Stimulated activated CD8-positive, alpha-beta memory T cell treated with anti-CD3 and anti-CD28 coated beads, Interleukin-7, amount 100 ng/mL, for 48 hours (primary cell): Measurements from ENCODE around the gene ZMAT5.

Source experiments
- DNase-seq, 2 donors: peaks; one replicate each; pipeline ENCODE4 v3.0.0-alpha.2; 2020; ENCODE audit warnings: low read depth in 1 of 2; ENCODE audit errors: extremely low read depth in 1 of 2

The ZMAT5 gene

DNA sequence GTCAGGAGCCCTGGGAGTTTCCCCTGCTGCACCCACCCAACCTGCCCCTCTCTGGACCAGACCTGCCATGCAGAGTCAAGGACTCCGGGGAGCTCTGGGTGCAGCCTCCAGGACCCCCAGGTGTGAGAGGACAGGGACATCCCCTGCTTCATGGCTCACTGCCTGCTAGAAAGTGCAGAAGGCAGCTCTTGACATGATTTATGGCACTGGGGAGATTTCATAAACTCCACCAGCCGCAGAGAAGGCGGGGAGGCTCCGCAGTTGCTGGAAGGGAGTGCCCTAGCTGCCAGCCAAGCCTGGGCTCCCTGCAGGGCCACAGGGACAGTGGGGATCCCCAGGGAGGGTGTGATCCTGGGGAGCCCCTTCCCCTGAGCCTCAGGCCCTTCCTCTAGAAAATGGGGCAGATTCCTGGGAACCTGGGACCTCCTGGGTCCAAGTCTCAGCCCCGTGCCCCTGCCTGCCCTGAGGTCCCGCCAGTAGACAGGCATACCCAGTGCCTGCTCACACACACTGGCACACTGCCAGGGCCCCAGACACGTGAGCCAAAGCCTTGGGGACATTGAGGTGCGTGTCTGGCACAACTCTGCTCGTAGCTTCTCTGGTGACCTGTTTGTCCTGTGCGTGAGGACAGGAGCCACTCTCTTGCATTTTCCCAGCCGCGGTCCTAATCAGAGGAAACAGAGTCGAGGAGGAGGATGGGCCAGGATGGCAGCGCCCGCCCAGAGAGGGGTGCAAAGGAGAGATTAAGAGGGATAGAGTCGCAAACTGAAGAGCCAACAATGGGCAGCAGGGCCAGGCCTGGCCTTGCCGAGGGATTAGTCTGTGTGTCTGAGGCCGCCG is 33.2 kb downstream of the ZMAT5 start:
- no peak for DNase-seq

DNA sequence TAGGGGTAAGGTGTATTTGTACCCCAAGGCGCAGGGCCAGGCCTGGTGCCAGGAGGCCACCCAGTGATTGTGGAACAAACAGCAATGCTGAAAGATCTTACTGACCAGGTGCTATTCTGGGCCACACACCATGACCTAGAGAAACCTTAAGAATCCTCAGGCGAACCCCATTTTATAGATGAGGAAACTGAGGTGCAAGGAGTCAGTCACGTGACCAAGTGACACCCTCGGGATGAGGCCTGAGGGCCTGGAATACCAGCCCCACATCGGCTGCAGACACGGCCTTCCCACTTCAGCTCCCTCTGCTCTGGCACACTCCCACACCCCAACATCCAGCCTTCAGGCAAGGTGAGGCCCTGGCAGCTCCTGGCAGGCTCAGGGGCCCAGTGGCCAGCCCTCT is 33.9 kb downstream of the ZMAT5 start:
- DNase-seq = no peak

DNA sequence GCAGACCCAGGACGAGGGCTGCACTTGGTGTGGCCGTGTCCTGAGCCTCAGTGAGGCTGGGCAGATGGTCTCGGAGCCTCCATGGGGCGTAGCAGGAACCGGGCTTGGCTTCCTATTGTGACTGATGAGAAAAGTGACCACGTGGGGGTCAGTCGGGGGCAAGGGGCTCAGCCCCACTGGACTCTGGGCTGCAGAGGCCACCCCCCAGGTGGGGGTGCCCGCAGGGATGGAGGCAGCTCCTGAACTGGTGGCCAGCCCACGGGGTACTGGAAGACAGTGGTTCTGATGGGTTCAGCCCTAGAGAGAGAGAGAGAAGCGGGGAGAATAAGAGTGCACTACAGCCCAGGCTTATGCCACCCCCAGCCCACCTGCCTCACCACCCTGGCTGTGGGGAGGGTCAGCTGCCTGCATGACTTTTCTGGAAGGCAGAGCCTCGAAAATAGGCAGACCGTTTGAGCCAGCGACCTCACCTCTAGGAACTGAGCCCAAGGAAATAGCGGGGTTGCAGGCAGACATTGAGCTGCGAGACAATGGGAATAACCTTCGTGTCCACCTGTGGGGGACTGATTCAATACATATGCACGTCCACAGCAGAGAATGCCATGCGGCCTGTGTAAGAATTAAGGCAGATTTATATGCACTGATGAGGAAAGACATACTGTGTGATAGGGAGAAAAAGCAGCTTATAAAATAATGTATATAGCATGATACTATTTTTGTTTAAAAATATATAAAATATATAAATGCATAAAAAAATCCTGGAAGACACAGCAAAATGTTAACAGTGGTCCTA is 35.6 kb downstream of the ZMAT5 start:
- DNase-seq = no peak

DNA sequence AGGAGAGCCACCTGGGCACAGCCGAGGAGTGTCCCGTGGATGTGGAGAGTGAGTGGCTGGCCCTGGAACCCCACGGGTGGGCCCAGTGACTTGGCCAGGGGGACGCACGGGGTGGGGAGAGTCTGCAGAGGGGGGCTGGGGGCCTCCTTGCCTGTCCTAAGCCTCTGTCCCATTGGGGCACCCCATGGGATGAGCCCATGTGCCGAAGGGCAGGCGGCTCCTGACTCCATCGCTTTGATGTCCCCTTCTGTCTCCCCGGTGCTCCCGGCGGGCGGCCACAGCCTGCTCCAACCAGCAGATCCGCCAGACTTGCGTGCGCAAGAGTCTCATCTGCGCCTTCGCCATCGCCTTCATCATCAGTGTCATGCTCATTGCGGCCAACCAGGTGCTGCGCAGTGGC is 37.6 kb downstream of the ZMAT5 start:
- DNase-seq = no peak

DNA sequence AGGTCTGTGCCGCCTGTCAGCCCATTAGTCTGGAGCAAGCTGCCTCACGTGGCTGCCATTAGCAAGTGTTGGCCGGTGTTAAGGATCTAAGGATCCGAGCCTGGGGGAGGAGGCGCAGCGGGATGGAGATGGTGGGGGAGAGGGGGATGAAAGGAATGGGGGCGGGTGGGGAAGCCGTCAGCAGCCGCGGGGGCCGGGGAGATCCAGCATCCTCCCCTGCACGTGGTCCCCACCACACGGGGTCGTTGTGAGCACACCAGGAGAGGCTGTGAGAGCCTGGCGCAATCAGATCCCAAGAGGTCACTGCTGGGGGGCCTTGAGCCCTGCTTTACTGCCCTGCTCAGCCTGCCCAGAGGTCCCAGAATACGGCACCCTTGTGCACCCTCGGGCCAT is 39.7 kb downstream of the ZMAT5 start:
- no peak for DNase-seq

DNA sequence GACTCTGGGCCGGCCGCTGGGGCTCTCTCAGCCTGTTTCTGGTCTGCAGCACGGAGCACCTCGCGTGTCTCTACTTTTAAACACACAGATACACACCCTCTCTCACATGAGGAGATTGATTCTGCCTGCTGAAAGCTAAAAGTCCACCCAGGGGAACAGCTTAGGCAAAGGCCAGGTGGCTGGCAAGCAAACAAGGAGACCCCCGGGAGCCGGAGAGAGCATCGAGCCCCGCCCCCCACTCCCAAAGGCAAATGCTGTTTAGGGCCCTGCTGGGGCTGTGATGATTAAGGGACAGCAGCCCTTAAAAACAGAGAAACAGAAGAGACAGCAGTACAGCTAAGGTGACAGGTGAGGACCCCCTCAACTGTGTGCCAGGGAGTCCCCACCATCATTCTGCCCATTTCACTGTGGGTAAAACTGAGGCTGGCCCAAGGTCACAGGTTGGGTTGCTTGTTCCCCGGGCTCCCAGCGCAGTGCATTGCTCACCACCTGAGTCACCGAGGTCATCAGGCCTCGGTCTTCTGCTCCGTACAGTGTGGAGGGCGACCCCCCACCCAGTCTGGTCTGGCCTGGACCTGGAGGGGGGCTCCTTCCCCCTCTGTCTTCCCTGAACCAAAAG is 40.2 kb downstream of the ZMAT5 start:
- no peak for DNase-seq

DNA sequence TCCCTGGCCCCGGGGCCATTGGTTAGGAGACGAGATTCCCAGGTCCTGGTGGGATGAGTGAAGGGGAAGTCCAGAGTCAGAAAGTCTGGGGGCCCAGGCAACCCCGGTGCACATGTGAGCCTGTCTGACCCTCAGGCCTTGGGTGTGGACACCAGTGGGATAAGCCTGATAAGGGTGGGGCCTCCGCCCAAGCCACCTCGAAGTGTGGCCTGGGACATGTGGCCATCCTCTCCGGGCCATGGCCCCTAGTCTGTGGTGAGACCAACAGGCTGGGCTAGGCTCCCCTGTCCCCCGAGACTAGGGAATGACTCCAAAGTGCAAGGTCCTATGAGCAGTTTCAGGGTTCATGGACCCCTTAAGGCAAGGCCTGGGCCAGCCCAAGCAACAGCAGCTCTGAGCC is 40.7 kb downstream of the ZMAT5 start:
- no peak for DNase-seq

DNA sequence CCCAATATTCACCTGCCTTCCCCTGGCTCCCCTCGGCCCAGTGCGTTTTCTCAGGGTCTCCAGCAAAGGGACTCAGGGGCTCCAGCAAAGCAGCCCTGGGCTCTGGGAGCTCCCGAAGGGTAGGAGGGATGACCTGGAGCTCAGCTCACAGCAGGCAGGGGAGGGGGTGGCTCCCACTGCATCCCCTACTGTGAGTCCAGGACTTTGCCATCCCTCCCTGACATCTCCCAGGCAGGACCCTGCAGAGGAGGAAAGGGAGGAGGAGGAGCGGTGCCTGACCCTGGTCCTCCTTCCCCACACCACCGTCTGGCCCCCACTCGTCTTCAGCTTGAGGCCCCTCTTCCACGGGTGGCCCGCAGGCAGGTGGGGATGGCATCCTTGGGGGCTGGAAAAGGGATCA is 42.0 kb downstream of the ZMAT5 start:
- no peak for DNase-seq

DNA sequence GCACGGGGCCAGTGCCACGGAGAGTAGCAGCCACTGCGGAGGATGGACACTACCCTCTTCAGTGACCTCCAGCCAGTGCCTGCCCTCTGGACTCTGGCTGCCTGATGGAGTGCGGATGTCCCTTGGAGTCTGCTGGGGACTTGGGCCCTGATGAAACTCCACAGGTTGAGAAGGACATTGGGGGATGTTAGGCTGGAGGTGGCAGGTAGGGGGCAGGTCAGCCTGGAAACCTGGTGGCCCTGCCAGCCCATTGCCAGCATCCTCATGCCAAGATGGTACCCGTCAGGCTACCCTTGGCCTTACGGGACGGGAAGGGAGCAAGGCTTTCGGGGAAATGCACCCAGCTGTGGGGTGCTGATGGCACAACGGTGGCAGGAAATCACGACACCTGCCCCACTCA is 43.0 kb downstream of the ZMAT5 start:
- DNase-seq = no peak

DNA sequence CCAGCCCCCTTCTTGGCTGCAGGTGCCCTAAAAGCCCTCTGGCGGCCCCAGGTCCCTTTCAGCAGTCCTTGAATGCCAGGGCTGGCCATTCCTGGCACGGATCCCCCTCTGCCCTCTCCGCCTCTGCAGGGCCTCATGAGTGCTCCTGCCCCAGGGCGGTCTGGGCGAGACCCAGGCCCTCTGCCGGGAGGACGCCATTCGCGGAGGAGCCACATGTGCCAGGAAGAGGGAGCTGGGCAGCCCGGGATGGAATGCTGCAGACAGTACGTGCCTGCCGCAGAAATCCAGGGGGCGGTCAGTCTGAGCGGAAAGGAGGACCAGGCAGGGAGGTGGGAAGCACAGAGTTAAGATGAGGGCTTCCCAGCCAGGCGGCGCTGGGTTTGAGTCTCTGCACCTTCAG is 44.2 kb downstream of the ZMAT5 start:
- DNase-seq = no peak

DNA sequence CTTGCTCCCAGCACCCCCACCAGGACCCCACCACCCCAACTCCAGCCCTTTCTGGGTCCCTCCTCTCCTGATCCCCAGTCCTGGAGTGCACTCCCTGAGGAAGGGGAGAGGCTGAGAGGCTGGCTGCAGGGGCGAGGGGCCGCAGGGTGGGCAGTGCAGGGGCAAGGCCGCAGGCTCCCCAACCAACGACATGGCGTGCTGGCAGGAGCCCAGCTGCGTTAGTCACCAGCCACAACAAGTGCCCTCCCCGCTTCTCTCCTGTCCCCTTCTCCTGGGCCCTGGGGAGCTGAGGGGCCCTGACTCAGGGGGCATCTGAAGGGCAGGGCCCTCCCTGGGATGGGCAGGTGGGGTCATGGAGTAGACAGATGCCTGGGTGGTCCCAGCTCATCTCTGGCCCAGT is 44.7 kb downstream of the ZMAT5 start:
- no peak for DNase-seq

DNA sequence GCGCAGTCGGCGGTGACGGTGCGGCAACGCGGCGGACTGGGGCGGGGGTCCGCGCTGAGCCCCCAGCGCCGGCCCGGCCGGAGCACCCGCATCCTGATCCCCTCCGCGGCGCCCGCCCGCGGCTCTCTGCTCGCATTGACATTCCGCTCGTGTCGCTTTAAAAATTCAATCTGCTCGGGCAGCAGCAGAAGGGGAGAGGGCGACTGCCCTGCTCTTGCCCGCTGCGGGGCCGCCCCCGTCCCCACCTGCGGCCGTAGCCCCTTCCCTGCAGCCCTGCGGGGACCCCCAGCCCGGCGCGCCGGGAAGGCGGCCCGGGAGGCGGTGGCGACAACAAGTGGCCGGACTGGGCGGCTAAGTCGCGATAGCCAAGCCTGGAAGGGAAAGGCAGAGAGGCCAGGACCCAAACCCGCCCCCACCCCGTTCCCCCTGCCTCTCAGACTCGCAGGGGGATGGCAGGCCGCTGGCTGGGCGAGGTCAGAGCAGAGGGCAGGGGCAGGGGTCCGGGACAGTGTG is 45.9 kb downstream of the ZMAT5 start:
- DNase-seq = no peak

DNA sequence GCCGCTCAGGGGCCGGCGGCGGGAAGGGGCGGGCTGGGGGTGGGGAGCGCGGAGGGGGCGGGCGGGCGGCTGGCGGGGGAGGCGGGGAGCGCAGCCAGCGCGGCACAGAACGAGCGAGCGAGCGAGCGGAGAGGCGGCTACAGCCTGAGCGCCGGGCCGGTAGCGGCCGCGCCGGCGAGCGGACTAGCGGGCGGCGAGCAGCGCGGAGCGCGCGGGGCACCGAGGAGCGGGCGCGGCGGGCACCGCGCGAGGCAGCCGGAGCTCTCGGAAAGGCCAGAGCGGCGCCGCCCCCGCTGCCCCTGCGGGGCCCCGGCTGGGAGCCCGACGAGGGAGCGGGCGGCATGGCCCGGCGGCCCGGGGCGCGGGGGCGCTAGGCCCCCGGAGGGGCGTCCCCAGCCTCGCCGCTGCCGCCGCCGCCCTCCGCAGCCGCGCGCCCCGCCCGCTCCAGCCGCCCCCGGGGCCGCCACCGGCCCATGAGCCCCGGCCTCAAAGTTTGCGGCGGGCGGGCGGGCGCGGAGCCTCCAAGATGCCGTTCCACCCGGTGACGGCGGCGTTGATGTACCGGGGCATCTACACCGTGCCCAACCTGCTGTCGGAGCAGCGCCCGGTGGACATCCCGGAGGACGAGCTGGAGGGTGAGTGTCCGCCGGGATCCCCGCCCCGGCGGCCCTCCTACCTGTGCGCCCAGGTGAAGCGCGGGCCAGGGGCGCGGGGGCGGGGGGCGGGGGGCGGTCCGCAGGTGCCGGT is 46.7 kb downstream of the ZMAT5 start, which contains the start of gene CABP7:
Gene CABP7, plus strand, starts transcription at position 105 of the 747 bp plus-strand sequence. Its CDS starts 422 bp downstream, at position 527.
- no peak for DNase-seq

DNA sequence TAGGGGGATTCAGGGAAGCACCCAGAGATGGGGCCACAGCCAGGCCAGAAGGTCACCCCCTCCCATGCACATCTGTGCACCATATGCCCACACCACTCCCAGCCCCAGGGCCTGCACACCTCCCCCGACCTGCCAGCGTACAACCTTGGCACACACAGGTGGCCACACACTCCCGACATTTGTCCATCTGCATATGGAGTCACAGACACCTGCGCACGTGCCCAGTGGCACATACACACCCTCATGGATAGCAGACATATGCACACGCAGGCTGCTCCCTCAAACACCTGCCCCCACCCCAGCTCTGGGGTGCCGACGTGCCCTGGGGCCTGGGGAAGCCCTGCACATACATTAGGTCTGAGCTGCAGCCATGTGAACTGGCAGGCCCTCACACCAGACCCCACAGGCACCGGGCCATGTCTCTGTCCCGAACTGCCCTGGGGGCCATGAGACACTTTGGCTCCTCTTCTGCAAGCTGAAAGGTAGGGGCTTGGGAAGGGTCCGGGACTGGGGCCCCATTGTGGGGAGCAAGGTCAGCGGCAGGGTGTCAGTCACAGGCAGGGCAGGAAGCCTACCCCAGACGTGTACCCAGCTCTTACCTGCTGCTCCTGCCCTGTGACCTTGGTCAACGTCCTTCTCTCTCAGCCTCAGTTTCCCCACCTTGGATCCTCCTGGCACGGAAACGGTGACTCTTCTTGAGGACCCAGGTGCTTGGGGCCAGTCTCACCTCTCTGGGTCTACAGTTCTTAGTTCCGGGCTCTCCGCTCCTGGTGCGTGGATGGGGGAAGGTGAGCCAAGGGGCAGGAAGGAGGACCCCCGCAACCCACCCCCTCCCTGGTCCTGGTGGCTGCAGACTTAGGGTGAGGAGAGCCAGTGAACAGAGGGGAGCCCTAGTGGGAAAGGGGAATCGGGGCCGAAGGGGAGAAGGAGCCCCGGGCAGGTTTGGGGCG is 47.6 kb downstream of the ZMAT5 start:
- DNase-seq = no peak

DNA sequence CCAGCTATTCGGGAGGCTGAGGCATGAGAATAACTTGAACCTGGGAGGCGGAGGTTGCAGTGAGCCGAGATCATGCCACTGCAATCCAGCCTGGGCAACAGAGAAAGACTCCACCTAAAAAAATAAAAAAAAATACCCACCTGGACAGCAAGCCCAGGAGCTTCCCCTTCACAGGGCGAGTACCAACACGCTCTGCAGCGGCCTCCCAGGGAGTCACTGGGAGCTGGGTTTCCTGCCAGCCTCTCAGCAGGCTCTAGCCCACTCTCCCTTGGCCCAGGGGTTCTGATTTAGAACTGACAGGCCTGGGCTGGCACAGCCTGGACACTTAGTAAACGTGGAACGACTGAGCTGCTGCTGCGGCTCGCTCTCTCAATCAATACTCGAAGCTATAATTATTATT is 49.0 kb downstream of the ZMAT5 start:
- no peak for DNase-seq

DNA sequence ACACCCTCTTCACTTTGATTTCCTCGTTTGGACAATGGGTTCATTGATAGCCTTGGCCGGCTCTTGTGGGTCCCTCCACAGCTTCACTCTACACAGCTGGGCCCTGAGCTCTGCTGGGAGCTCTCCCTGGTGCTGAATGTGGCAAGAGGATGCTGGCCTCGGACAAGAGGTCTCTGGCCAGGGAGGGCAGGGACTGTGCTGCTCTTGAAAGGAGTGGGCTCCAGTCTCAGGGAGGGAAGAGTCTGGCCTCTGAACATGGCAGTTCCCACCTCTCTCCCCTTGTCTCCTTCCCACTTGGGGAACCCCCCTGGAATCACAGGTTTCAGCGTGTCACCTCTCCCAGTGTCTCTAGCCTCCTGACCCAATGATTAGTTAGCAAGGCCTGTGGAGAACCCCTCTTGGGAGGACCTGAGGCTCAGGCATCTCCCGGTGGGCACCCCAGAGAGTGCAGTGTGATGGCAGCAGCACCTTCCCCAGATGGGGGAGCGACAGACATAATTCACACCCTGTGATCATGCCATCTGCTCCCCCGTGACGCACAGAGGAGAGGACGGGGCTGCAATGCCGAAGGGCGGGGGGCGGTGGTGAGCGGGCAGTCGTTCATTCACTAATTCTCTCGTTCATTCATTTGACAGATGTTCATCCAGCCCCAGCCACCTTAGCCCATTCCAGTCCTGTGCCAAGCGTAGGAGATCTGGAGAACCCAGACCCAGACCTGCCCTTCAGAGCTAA is 49.8 kb downstream of the ZMAT5 start:
- DNase-seq = no peak

DNA sequence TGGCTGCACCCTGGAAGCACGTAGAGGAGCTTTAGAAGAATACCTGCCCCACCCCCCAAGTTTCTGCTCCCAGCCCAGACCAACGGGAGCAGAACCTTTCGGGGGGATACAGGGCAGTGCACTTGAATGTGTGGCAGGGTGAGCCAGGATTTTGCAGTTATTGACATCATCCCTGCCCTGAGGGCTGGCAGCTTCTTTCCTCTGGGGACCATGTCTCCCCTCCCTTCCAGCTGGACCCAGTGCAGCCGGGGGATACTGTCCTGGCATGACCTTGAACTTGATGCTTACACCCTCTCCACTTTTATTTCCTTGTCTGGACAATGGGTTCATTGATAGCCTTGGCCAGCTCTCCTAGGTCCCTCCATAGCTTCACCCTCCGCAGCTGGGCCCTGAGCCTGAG is 51.1 kb downstream of the ZMAT5 start:
- no peak for DNase-seq

DNA sequence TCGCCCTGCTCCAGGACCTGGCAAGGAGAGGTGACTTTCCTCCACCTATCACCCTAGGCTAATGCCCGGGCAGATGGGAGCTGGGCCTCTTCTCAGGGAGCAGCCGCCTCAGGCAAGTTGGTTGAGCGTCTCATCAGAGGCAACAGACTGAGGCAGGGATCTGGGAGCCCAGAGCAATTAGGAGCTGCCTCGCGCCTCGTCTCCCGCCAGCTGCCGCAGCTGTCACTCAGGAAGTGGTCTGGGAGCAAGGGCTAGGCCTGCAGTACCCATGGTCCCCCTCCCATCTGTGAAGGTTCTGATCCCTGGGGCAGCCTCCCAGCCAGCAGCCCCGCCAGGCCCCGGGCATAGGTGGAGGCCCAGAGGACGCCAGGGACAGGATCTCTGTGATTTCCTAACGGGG is 51.6 kb downstream of the ZMAT5 start:
- no peak for DNase-seq

DNA sequence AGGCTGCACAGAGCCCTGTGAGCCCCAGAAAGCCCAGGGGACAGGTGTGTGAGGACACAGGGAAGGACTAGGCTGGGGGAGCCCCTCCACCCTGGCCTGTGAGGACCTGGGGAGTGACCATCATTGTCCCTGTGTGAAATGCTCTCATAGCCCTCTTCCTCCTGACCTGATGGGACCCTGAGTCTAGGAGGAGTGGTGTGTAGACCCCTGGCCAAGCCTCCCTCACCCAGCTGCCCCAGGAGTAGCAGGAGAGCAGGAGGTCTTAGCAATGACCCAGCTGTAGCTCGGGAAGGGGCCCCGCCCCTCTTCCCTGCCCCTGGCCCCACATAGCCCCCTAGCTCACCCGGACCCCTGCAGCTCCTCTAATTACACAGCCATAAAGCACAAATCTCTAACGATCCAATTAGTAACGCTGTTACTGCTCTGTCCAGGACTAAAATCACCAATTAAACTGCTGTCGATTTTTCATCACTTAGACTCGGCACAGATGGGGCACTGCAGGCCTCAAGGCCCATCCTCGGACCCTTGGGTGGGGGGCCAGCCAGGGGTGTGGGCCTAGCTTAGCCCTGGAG is 53.6 kb downstream of the ZMAT5 start:
- DNase-seq = no peak
